IPS DF 6.9 (cell line): ENCODE measurements around the gene ITFG1.
"Not testable (repeated sequence)": the region's sequence is repeated elsewhere in the genome, so short reads cannot be mapped to it uniquely, and the experiment has no call there.

Experiments
- DNase-seq: peaks from one replicate; pipeline ENCODE4 v3.0.0-alpha.2; 2013; ENCODE audit warnings: low read depth, low spot score
- H3K27ac ChIP-seq: one replicate; pipeline ENCODE4 v1.5.1; 2013; ENCODE audit warnings: low read length, control low read depth
- H3K27me3 ChIP-seq: 2 replicates; pipeline ENCODE4 v1.6.1; 2013; ENCODE audit warnings: mild to moderate bottlenecking, low read length; ENCODE audit not compliant: control insufficient read depth, insufficient read depth
- H3K36me3 ChIP-seq: 2 replicates; pipeline ENCODE4 v1.6.1; 2013; ENCODE audit warnings: low read length; ENCODE audit not compliant: control insufficient read depth, insufficient read depth
- H3K4me1 ChIP-seq: 2 replicates; pipeline ENCODE4 v1.6.1; 2013; ENCODE audit warnings: low read length; ENCODE audit not compliant: control insufficient read depth, insufficient read depth
- H3K4me3 ChIP-seq: 2 replicates; pipeline ENCODE4 v1.5.1; 2013; ENCODE audit warnings: mild to moderate bottlenecking, low read length
- H3K9me3 ChIP-seq: 2 replicates; pipeline ENCODE4 v1.6.1; 2013; ENCODE audit warnings: low read length, inconsistent platforms; ENCODE audit not compliant: control insufficient read depth, insufficient read depth
- WGBS: extraction: QIAGEN DNeasy Blood & Tissue Kit; methylation state at CpG from one replicate; pipeline ENCODE4 v1.1.7; 2013; ENCODE audit warnings: mixed read lengths, missing lambda C conversion rate; ENCODE audit not compliant: insufficient read length, insufficient coverage; 5-methylcytosine and 5-hydroxymethylcytosine counted together

ITFG1 gene

DNA sequence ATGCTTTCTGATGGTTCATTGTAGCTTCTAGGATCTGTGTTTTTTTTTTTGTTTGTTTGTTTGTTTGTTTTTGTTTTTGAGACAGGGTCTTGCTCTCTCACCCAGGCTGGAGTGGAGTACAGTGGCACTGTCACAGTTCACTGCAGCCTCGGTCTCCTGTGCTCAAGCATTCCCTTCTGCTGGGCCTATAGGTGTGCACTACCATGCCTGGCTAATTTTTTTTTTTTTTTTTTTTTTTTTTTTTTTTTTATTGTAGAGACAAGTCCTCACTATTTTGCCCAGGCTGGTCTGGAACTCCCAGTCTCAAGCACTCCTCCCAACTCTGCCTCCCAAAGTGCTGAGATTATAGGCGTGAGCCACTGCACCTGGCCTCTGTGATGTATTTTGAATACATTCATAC, 12.1 kb upstream of the ITFG1 start:
- no CpG with 5 or more reads among the region's 2 CpGs for WGBS
- H3K4me3 ChIP-seq, H3K9me3 ChIP-seq, DNase-seq, H3K36me3 ChIP-seq, H3K4me1 ChIP-seq, H3K27me3 ChIP-seq, H3K27ac ChIP-seq: not testable (repeated sequence)

DNA sequence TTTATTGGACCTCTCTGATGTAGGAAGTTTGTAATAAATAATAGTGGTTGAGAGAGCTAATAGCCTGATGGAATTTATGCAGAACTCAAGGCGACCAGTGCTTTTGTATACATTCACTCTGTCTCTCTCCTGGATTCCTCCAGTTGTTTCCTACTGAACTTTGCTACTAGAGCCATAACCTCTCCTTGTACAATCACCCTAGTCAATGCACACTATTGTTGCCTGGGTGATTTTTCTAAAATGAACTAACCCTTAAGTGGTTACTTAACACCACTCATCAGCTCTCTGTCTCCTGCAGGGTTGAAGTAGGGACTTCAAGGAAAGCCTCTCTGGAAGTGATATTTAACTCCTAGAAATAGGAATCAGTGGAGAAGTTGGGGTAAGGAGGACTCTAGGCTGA, 9.9 kb upstream of the ITFG1 start:
- no CpG with 5 or more reads among the region's 1 CpG for WGBS

DNA sequence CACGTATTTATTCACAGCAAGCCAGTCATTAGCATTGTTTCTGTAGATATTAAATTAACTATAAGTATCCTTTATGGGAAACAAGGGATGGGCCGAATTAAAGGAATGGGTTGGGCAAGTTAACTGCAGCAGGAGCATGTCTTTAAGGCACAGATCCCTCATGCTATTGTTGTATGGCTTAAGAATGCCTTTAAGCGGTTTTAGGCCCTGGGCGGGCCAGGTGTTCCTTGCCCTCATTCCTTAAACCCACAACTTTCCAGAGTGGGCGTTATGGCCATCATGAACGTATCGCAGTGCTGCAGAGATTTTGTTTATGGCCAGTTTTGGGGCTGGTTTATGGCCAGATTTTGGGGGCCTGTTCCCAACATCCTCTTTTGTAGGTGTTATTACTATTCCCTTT, 9.3 kb upstream of the ITFG1 start:
- Histone ChIP-seq H3K36me3 (no peaks in the 10 kb centered on the region), H3K4me1 (no peaks in the 10 kb centered on the region), H3K4me3 (no peak overlapping the region), H3K27me3 (no peaks in the 10 kb centered on the region), H3K27ac (no peak overlapping the region), H3K9me3 (no peaks in the 10 kb centered on the region)
- no CpG with 5 or more reads among the region's 7 CpGs for WGBS
- no peak for DNase-seq

More for the DNA sequence above, 9.9 kb upstream of the ITFG1 start:
- Histone ChIP-seq H3K27me3 (no peaks in the 10 kb centered on the region), H3K36me3 (no peaks in the 10 kb centered on the region), H3K4me3 (no peak overlapping the region), H3K4me1 (no peaks in the 10 kb centered on the region), H3K27ac (no peak overlapping the region), H3K9me3 (no peaks in the 10 kb centered on the region)
- DNase-seq: no peak

DNA sequence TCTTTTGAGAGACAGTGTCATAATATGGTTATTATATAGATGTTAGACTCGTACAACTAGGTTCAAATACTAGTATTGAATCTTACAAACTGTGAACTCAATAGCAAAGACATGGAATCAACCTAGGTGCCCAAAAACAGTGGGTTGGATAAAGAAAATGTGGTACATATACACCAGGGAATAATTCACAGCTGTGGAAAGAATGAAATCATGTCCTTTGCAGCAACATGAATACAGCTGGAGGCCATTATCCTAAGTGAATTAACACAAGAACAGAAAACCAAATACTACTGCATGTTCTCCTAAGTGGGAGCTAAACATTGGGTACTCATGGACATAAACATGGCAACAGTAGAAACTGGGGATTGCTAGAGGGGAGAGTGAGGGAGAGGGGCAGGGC, 8.4 kb upstream of the ITFG1 start:
- Histone ChIP-seq H3K27me3 (no peaks in the 10 kb centered on the region), H3K36me3 (no peaks in the 10 kb centered on the region), H3K27ac (no peak overlapping the region), H3K4me3 (no peak overlapping the region), H3K9me3 (no peaks in the 10 kb centered on the region), H3K4me1 (no peaks in the 10 kb centered on the region)
- no CpG with 5 or more reads among the region's 1 CpG for WGBS
- DNase-seq: no peak

DNA sequence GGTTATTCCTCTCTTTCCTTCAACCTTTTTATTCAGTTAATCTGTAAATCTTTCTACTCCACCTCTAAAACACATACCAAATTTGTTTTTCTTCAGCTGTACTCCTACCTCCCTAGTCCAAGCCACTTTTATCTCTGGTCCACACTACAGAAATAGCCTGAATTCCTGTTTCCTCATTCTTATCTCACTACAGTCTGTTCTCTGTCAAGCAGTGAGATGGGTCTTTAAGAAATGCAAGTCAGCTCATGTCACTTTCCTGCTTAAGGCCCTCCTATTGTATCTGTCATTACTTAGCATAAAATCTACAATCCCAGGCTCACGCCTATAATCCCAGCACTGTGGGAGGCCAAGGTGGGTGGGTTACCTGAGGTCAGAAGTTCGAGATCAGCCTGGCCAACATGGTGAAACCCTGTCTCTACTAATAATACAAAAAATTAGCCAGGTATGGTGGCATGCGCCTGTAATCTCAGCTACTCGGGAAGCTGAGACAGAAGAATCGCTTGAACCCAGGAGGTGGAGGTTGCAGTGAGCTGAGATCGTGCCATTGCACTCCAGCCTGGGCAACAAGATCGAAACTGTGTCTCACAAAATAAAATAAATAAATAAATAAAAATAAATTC, 7.3 kb upstream of the ITFG1 start:
- no CpG with 5 or more reads among the region's 7 CpGs for WGBS
- H3K4me1 ChIP-seq, DNase-seq: not testable (repeated sequence)

DNA sequence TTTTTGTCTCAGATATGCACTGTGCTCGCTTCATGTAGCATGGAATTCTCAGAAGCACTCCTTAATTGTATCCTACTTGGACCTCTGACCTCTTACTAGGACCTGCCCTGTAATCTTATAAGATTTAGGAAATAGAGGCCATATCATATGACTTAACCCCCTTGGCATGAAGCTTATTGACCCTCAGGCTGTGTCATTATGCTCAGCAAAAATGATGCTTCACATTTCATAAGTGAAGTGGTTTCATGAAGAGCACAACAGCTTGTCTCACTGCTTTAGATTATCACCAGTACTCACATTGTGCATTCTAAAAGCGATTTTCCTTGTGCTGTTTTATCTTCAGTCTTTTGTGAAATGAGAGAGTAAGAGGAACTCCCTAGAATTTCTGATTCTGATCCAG, 6.6 kb upstream of the ITFG1 start:
- no peak overlapping the region for H3K4me3 ChIP-seq
- no peak for DNase-seq
- WGBS: no CpG with 5 or more reads among the region's 2 CpGs
- H3K4me1 ChIP-seq: no peaks in the 10 kb centered on the region
- no peaks in the 10 kb centered on the region for H3K36me3 ChIP-seq
- H3K27ac ChIP-seq: no peak overlapping the region
- no peaks in the 10 kb centered on the region for H3K27me3 ChIP-seq
- H3K9me3 ChIP-seq: no peaks in the 10 kb centered on the region

More for the DNA sequence above, 7.3 kb upstream of the ITFG1 start:
- H3K36me3 ChIP-seq, H3K4me3 ChIP-seq, H3K9me3 ChIP-seq, H3K27ac ChIP-seq, H3K27me3 ChIP-seq: not testable (repeated sequence)

DNA sequence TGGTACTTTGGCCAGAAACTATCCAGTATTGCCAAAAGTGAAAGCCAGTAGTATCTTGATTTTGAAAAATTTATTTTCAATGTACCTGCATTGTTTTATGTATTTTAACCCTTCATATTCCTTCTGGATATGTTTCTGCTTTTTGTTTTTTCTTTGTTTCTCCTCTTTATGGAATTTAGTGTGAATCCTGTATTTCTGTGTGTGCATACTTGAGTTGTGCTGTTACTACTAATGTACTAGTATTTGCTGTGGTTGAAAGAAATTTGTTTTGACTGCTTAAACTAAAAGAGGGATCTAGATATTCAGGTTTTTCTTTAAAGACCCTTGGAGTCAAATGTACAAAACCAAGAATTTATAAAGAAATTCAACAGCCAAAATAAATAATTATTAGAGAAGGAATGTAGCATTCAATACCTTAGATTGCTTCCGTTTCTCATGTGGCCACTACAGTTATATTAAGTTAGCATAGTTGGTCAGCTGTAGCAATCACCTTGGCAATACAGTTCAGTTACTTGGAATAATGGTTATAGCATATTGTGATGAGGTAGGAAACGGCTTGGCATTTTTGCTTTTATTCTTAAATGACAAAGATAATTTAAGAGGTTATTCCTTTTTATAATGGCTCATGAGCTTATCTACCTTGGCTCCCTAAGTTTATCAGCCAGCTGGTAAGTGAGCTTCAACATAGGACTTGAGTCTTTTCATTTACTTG, 5.2 kb upstream of the ITFG1 start:
- H3K4me3 ChIP-seq: no peak overlapping the region
- no peak for DNase-seq
- no peak overlapping the region for H3K27ac ChIP-seq
- H3K4me1 ChIP-seq: no peaks in the 10 kb centered on the region
- H3K36me3 ChIP-seq: no peaks in the 10 kb centered on the region
- H3K9me3 ChIP-seq: no peaks in the 10 kb centered on the region
- no CpG with 5 or more reads among the region's 2 CpGs for WGBS
- no peaks in the 10 kb centered on the region for H3K27me3 ChIP-seq

DNA sequence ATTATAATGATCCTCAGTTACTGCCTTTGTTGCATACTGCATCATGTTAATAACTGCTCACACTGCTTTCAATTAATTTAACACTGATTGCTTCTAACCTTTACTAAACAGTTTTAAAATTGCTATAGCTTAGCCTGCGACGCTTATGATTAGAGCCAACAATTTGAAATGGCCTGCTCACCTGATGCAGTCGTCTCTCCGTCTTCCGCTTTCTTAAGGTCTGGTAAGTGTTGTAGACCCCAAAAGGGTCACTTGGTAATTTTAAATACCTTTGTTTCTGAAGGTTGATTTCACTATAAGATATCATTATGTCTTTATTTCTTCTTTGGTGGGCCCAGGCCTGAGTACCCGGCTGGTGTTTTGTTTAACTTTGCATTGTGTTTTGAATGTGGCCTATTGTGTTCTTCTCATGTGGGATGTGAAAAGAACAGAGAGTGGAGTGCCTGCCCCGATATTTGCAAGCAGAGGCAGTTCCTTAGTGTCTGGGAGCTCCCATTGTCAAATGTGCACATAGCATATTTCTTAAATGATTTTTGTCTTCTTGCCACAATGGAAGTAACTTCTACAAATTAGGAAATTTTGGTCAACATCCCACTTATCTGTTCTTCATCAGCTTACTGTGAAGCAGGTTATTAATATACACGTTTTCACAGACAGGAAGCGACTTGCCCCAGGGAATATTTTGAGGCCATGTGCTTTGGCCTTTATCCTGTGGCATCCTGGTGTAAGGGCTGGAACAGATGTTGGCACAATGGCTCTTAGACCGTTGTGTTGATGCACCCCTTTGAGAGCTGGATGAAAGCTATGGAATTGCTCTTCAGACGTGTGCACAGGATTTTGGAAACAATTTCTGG, 3.1 kb upstream of the ITFG1 start:
- Histone ChIP-seq H3K4me1 (no peaks in the 10 kb centered on the region; the same call in 1 of the 2 replicates), H3K4me3 (no peak overlapping the region), H3K27me3 (no peaks in the 10 kb centered on the region), H3K9me3 (no peaks in the 10 kb centered on the region), H3K36me3 (no peaks in the 10 kb centered on the region), H3K27ac (no peak overlapping the region)
- no CpG with 5 or more reads among the region's 11 CpGs for WGBS
- DNase-seq: no peak

DNA sequence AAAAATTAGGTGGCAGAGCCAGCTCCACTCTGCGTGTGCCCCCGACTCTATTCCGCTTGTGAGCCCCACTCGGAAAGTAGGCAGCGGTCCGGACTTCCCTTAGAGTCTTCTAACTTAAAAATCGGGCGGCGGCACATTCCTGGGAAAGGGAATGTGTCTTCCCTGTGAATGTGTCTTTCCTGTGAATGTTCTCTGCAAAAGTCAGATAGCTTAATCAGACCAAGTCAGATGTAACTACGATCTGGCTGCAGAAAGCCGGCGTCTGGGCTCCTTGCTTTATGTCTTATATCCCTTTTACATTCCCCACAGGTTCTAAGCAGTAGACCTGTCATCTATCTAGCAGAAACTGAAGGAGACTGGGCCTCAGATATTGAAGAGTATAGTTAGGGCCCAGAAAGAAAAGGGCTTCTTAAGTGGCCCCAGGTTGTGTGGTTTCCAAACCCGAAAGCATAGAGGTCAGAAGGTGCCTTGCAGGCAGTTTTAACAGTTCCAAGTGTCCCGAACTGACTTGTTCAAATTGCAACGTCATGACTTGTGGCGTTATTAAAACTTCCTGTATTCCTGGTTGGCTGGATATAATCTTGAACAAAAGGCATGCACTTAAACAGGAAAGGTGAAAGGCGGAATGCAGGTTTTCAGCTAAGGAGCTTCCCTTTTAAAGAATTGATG, 869 bp upstream of the ITFG1 start:
- no peaks in the 10 kb centered on the region for H3K27me3 ChIP-seq
- no peaks in the 10 kb centered on the region; the same call in 1 of the 2 replicates for H3K4me1 ChIP-seq
- H3K4me3 ChIP-seq: peak overlapping the region; percentile 91; the same call in 1 of the 2 replicates
- no peaks in the 10 kb centered on the region for H3K36me3 ChIP-seq
- H3K27ac ChIP-seq: no peak overlapping the region
- H3K9me3 ChIP-seq: no peaks in the 10 kb centered on the region
- DNase-seq: no peak
- no CpG with 5 or more reads among the region's 17 CpGs for WGBS

DNA sequence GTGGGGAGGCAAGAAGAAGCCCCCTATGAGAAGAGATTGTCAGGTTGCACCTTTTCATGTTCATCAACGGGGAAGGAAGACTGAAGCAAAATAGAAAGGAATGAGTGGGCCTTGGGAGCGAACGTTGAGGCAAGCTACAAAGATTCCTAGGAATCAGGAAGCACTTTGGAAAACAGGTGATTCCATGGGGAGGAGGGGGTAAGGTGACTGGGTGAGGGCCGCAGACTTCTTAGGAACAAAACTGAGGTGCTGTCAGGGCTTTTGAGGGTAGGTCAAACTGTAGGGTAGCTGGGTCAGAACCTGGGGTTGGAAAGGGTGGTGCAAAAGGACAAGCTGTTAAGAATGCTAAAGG, 528 bp downstream of the ITFG1 start:
- no CpG with 5 or more reads among the region's 4 CpGs for WGBS
- no peaks in the 10 kb centered on the region for H3K36me3 ChIP-seq
- no peaks in the 10 kb centered on the region; the same call in 1 of the 2 replicates for H3K4me1 ChIP-seq
- peak overlapping the region; percentile 91 for H3K4me3 ChIP-seq
- no peaks in the 10 kb centered on the region for H3K27me3 ChIP-seq
- H3K27ac ChIP-seq: no peak overlapping the region
- no peak for DNase-seq
- no peaks in the 10 kb centered on the region for H3K9me3 ChIP-seq
